MM.1S (cell line): ENCODE measurements around the gene CDH20.

Source experiments
- EZH2 ChIP-seq: fragments of 300-600 bp; sonication (generic); optimal IDR thresholded peaks from 2 replicates; pipeline ENCODE3; 2017; ENCODE audit warnings: low read depth, mild to moderate bottlenecking, antibody characterized with exemption, low read length, mixed read lengths
- EZH2phosphoT487 ChIP-seq: fragments of 300-600 bp; sonication (generic); IDR thresholded peaks from 2 replicates; pipeline ENCODE4 v1.6.1; 2018; ENCODE audit warnings: antibody characterized with exemption, low read length
- TF ChIP-seq, protein P1 (sequence below): fragments of 300-600 bp; sonication (generic); IDR thresholded peaks from 2 replicates; pipeline ENCODE4 v1.5.1; 2016; ENCODE audit warnings: antibody characterized with exemption, low read length, mixed read lengths

DNA sequence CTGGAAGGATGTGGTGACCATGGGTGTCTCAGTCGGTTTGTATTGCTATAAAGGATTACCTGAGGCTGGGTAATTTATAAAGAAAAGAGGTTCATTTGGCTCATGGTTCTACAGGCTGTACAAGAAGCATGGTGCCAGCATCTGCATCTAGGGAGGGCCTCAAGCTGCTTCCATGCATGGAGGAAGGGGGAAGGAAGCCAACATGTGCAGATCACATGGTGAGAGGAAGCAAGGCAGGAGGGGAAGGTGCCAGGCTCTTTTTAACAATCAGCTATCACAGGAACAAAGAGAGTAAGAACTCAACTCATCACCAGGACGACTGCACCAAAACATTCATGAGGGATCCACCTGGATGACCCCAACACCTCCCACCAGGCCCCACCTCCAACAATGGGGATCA is 209.4 kb downstream of the CDH20 start:
- TF ChIP-seq, protein P1, sequence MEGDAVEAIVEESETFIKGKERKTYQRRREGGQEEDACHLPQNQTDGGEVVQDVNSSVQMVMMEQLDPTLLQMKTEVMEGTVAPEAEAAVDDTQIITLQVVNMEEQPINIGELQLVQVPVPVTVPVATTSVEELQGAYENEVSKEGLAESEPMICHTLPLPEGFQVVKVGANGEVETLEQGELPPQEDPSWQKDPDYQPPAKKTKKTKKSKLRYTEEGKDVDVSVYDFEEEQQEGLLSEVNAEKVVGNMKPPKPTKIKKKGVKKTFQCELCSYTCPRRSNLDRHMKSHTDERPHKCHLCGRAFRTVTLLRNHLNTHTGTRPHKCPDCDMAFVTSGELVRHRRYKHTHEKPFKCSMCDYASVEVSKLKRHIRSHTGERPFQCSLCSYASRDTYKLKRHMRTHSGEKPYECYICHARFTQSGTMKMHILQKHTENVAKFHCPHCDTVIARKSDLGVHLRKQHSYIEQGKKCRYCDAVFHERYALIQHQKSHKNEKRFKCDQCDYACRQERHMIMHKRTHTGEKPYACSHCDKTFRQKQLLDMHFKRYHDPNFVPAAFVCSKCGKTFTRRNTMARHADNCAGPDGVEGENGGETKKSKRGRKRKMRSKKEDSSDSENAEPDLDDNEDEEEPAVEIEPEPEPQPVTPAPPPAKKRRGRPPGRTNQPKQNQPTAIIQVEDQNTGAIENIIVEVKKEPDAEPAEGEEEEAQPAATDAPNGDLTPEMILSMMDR, result no peak
- no peak for TF ChIP-seq EZH2
- TF ChIP-seq EZH2phosphoT487, result no peak
